HEK293 (cell line): ENCODE measurements around the gene PELI3.

Experiments
- CTCF ChIA-PET: fragments of 350-600 bp; formaldehyde crosslinking; extraction: SDS; loops from one replicate; lab custom pipeline; 2021; ENCODE audit warnings: antibody characterized with exemption; lab: Yijun Ruan, JAX
- POLR2A ChIA-PET: fragments of 300-600 bp; formaldehyde crosslinking; extraction: SDS; loops from one replicate; lab custom pipeline; 2020; ENCODE audit warnings: antibody characterized with exemption, inconsistent platforms; lab: Yijun Ruan, JAX
- H3K27ac ChIP-seq: fragments of 200-500 bp; sonication (Bioruptor generic); 2 replicates; pipeline ENCODE4 v1.5.1; 2014; ENCODE audit warnings: low read depth, low read length, control low read depth, inconsistent platforms; ENCODE audit errors: extremely low read depth
- H3K36me3 ChIP-seq, 2 experiments: fragments of 200-500 bp in 1 of 2; sonication (Bioruptor generic) in 1 of 2; 1 replicate in 1 of 2; 2 replicates in 1 of 2; pipeline ENCODE4 v1.5.1; 2014 to 2017; ENCODE audit warnings: inconsistent platforms in 2 of 2, low read length in 2 of 2; ENCODE audit not compliant: control insufficient read depth in 2 of 2, insufficient read depth in 1 of 2
- H3K4me1 ChIP-seq: fragments of 200-500 bp; sonication (Bioruptor generic); 2 replicates; pipeline ENCODE4 v1.5.1; 2014; ENCODE audit warnings: mild to moderate bottlenecking, low read length, inconsistent platforms; ENCODE audit not compliant: control insufficient read depth, insufficient read depth
- H3K4me3 ChIP-seq: 2 replicates; pipeline ENCODE4 v1.5.1; 2011; ENCODE audit warnings: low read depth, mild to moderate bottlenecking, control low read depth, low read length, moderate library complexity
- H3K9me3 ChIP-seq: fragments of 200-500 bp; sonication (Bioruptor generic); 2 replicates; pipeline ENCODE4 v1.5.1; 2014; ENCODE audit warnings: low read depth, low read length, inconsistent platforms; ENCODE audit not compliant: control insufficient read depth, insufficient read depth
- BCL11B ChIP-seq: fragments of 450-650 bp; formaldehyde crosslinking; IDR thresholded peaks from 2 replicates; pipeline ENCODE4 v1.5.1; 2016; ENCODE audit warnings: low read depth, missing biosample characterization, missing genetic modification characterization
- GLI2 ChIP-seq: fragments of 450-650 bp; formaldehyde crosslinking; IDR thresholded peaks from 2 replicates; pipeline ENCODE4; 2017; ENCODE audit warnings: missing biosample characterization, missing genetic modification characterization, low read depth, borderline replicate concordance
- MEIS1 ChIP-seq: sonication (generic); formaldehyde crosslinking; IDR thresholded peaks from 2 replicates; pipeline ENCODE4 v1.8.1; 2022; ENCODE audit warnings: missing genetic modification reagents, mild to moderate bottlenecking, borderline replicate concordance
- OSR2 ChIP-seq: fragments of 450-650 bp; formaldehyde crosslinking; IDR thresholded peaks from 2 replicates; pipeline ENCODE4 v1.5.1; 2016; ENCODE audit warnings: missing biosample characterization, missing genetic modification characterization
- PRDM10 ChIP-seq: fragments of 450-650 bp; formaldehyde crosslinking; IDR thresholded peaks from 2 replicates; pipeline ENCODE4 v1.5.1; 2016; ENCODE audit warnings: missing biosample characterization, missing genetic modification characterization
- TCF7L2 ChIP-seq: IDR thresholded peaks from 2 replicates; pipeline ENCODE4 v1.6.1; 2011; ENCODE audit warnings: low read depth, mild to moderate bottlenecking, inconsistent platforms, low read length, moderate library complexity, borderline replicate concordance
- TSHZ1 ChIP-seq: fragments of 450-650 bp; formaldehyde crosslinking; IDR thresholded peaks from 2 replicates; pipeline ENCODE4 v1.5.1; 2016; ENCODE audit warnings: missing biosample characterization, missing genetic modification characterization, borderline replicate concordance
- YY2 ChIP-seq: fragments of 450-650 bp; formaldehyde crosslinking; IDR thresholded peaks from 2 replicates; pipeline ENCODE4 v1.5.1; 2016; ENCODE audit warnings: missing biosample characterization, missing genetic modification characterization
- ZIC2 ChIP-seq: fragments of 450-650 bp; formaldehyde crosslinking; IDR thresholded peaks from 2 replicates; pipeline ENCODE4 v1.5.1; 2016; ENCODE audit warnings: missing biosample characterization, missing genetic modification characterization
- ZNF324 ChIP-seq: fragments of 450-650 bp; formaldehyde crosslinking; IDR thresholded peaks from 2 replicates; pipeline ENCODE4 v1.5.1; 2016; ENCODE audit warnings: missing biosample characterization, missing genetic modification characterization
- ZNF350 ChIP-seq: fragments of 450-650 bp; formaldehyde crosslinking; IDR thresholded peaks from 2 replicates; pipeline ENCODE4 v1.5.0; 2017; ENCODE audit warnings: missing biosample characterization, mild to moderate bottlenecking, missing genetic modification characterization
- ZNF394 ChIP-seq: fragments of 450-650 bp; formaldehyde crosslinking; IDR thresholded peaks from 2 replicates; pipeline ENCODE4 v1.5.1; 2016; ENCODE audit warnings: missing biosample characterization, missing genetic modification characterization, mild to moderate bottlenecking, moderate library complexity, borderline replicate concordance
- ZNF580 ChIP-seq: fragments of 450-650 bp; formaldehyde crosslinking; IDR thresholded peaks from 2 replicates; pipeline ENCODE4 v1.5.1; 2016; ENCODE audit warnings: missing biosample characterization, missing genetic modification characterization
- ZNF626 ChIP-seq: fragments of 450-650 bp; sonication (Bioruptor Pico); formaldehyde crosslinking; IDR thresholded peaks from 2 replicates; pipeline ENCODE4 v1.5.1; 2018; ENCODE audit warnings: missing biosample characterization, missing genetic modification characterization, inconsistent platforms
- ZSCAN23 ChIP-seq: fragments of 450-650 bp; formaldehyde crosslinking; IDR thresholded peaks from 2 replicates; pipeline ENCODE4 v1.5.1; 2016; ENCODE audit warnings: missing biosample characterization, missing genetic modification characterization
- ZSCAN5A ChIP-seq: fragments of 450-650 bp; formaldehyde crosslinking; IDR thresholded peaks from 2 replicates; pipeline ENCODE4 v1.5.1; 2016; ENCODE audit warnings: missing biosample characterization, missing genetic modification characterization
- TF ChIP-seq, protein P1 (sequence below): fragments of 450-650 bp; formaldehyde crosslinking; IDR thresholded peaks from 2 replicates; pipeline ENCODE4 v1.5.1; 2017; ENCODE audit warnings: missing biosample characterization, missing genetic modification characterization
- TF ChIP-seq, protein P2 (sequence below): fragments of 450-650 bp; formaldehyde crosslinking; IDR thresholded peaks from 2 replicates; pipeline ENCODE4 v1.5.1; 2016; ENCODE audit warnings: missing biosample characterization, missing genetic modification characterization
- TF ChIP-seq, protein P3 (sequence below): fragments of 450-650 bp; formaldehyde crosslinking; IDR thresholded peaks from 2 replicates; pipeline ENCODE4; 2016; ENCODE audit warnings: missing biosample characterization, missing genetic modification characterization

Gene PELI3

GRCh38 chr11:66443602-66444001, 23.1 kb upstream of the PELI3 start:
- H3K9me3 ChIP-seq = no peaks in the 10 kb centered on the region
- CTCF ChIA-PET = no interaction called here
- H3K4me3 ChIP-seq = no peak overlapping the region
- no peak overlapping the region for H3K27ac ChIP-seq
- H3K36me3 ChIP-seq = no peaks in the 10 kb centered on the region
- H3K4me1 ChIP-seq = no peaks in the 10 kb centered on the region
- POLR2A ChIA-PET = no interaction called here
- TF ChIP-seq, protein P1, sequence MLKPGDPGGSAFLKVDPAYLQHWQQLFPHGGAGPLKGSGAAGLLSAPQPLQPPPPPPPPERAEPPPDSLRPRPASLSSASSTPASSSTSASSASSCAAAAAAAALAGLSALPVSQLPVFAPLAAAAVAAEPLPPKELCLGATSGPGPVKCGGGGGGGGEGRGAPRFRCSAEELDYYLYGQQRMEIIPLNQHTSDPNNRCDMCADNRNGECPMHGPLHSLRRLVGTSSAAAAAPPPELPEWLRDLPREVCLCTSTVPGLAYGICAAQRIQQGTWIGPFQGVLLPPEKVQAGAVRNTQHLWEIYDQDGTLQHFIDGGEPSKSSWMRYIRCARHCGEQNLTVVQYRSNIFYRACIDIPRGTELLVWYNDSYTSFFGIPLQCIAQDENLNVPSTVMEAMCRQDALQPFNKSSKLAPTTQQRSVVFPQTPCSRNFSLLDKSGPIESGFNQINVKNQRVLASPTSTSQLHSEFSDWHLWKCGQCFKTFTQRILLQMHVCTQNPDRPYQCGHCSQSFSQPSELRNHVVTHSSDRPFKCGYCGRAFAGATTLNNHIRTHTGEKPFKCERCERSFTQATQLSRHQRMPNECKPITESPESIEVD (tag by site-specific recombination) = no peak
- TF ChIP-seq TCF7L2 (no peak), ZNF324 (tag by site-specific recombination) (no peak), MEIS1 (no peak)

DNA sequence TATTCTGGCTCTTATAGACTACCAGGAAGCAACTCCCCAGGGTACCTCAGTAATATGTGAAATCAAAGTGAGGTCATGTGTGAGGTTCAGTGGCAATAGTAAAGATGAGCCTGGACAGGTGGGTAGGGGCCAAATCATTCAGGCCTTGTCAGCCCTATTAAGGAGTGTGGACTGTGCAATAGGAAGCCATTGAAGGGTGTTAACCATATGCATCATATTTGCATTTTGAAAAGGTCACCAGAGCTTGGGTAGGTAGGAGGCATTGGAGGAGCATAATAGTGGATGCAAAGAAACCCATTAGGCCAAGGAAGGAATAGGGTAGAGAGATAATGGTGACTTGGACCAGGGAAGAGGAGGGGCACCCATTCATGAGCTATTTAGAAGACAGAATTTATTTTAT, 19.7 kb upstream of the PELI3 start:
- H3K9me3 ChIP-seq = no peaks in the 10 kb centered on the region
- H3K4me3 ChIP-seq = no peak overlapping the region
- POLR2A ChIA-PET = no interaction called here
- no peaks in the 10 kb centered on the region for H3K36me3 ChIP-seq
- H3K4me1 ChIP-seq = no peaks in the 10 kb centered on the region
- CTCF ChIA-PET = interaction anchor here (0.5 to 1.5 kb wide), 2 partner anchors 8 to 131 kb away, joined by 4 to 5 read pairs; partner anchors contain the start of gene MRPL11
- TF ChIP-seq ZSCAN23 (tag by site-specific recombination) (no peak), ZSCAN5A (tag by site-specific recombination) (no peak), OSR2 (no peak), ZNF580 (no peak), GLI2 (tag by site-specific recombination) (no peak), ZNF350 (tag by site-specific recombination) (no peak), ZNF626 (tag by site-specific recombination) (no peak), ZIC2 (no peak), BCL11B (tag by site-specific recombination) (no peak), TSHZ1 (no peak), YY2 (tag by site-specific recombination) (no peak), ZNF394 (no peak), PRDM10 (tag by site-specific recombination) (no peak)
- TF ChIP-seq, protein P2, sequence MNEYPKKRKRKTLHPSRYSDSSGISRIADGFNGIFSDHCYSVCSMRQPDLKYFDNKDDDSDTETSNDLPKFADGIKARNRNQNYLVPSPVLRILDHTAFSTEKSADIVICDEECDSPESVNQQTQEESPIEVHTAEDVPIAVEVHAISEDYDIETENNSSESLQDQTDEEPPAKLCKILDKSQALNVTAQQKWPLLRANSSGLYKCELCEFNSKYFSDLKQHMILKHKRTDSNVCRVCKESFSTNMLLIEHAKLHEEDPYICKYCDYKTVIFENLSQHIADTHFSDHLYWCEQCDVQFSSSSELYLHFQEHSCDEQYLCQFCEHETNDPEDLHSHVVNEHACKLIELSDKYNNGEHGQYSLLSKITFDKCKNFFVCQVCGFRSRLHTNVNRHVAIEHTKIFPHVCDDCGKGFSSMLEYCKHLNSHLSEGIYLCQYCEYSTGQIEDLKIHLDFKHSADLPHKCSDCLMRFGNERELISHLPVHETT (tag by site-specific recombination) = no peak
- TF ChIP-seq, protein P1 (tag by site-specific recombination) = no peak
- TF ChIP-seq, protein P3, sequence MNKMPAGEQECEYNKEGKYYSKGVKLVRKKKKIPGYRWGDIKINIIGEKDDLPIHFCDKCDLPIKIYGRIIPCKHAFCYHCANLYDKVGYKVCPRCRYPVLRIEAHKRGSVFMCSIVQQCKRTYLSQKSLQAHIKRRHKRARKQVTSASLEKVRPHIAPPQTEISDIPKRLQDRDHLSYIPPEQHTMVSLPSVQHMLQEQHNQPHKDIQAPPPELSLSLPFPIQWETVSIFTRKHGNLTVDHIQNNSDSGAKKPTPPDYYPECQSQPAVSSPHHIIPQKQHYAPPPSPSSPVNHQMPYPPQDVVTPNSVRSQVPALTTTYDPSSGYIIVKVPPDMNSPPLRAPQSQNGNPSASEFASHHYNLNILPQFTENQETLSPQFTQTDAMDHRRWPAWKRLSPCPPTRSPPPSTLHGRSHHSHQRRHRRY (tag by site-specific recombination) = no peak
- H3K27ac ChIP-seq = no peak overlapping the region
